HepG2 (cell line): Measurements from ENCODE around the gene HDAC4. TPM values are rescaled to one million over a fixed set of nuclear protein-coding genes. Genes with fewer than 3 reads are reported as not detected.

ENCODE experiments used
- ATAC-seq: fragments of 200-7000 bp; cut with Tn5 transposase; 3 replicates; pipeline ENCODE4 v1.9.1; 2020; ENCODE audit warnings: mild to moderate bottlenecking, moderate library complexity
- BruUV-seq: library from RNA; stranded (reverse); fragments of 400-500 nt; replicated peaks from 2 replicates; lab custom pipeline; 2021; lab: Mats Ljungman, UMichigan
- CTCF ChIA-PET: fragments of 300-600 bp; formaldehyde crosslinking; extraction: SDS; loops from one replicate; lab custom pipeline; 2021; ENCODE audit warnings: low total read pairs, inconsistent platforms, low intra/inter-chr PET ratio; lab: Yijun Ruan, JAX
- POLR2A ChIA-PET: fragments of 350-600 bp; sonication (Branson Sonifier 250); formaldehyde crosslinking; loops from one replicate; lab custom pipeline; 2020; ENCODE audit warnings: antibody characterized with exemption, inconsistent platforms; lab: Yijun Ruan, JAX
- DNase-seq: peaks from one replicate; pipeline ENCODE4 v3.0.0-alpha.2; 2015; ENCODE audit warnings: low spot score
- FAIRE-seq: peaks from 3 replicates; lab custom pipeline; 2011; peaks lifted over from hg19 to GRCh38; lab: Jason Lieb, UNC
- H2AFZ ChIP-seq: one replicate; pipeline ENCODE4 v1.6.1; 2011; ENCODE audit warnings: low read length, inconsistent platforms
- H3K27ac ChIP-seq: fragments of 300-600 bp; 3 replicates; pipeline ENCODE4 v1.8.0; 2011; ENCODE audit warnings: mixed run types, mild to moderate bottlenecking, mixed read lengths, low read length, inconsistent platforms; ENCODE audit not compliant: insufficient read depth; ENCODE audit errors: extremely low read length
- H3K27me3 ChIP-seq, 2 experiments: fragments of 200-600 bp in 1 of 2; 2 replicates in 1 of 2; 3 replicates in 1 of 2; pipeline versions ENCODE4 v1.6.0 to v1.8.0; 2011; ENCODE audit warnings: low read length in 2 of 2, mild to moderate bottlenecking in 2 of 2, moderate library complexity in 2 of 2, inconsistent platforms in 1 of 2; ENCODE audit not compliant: insufficient read depth in 2 of 2, control insufficient read depth in 1 of 2
- H3K36me3 ChIP-seq, 2 experiments: fragments of 200-600 bp in 1 of 2; replicated peaks in 1 of 2; 2 replicates in 1 of 2; 3 replicates in 1 of 2; pipeline versions ENCODE4 v1.5.1 to v1.8.0; 2011; ENCODE audit warnings: low read length in 2 of 2, inconsistent platforms in 1 of 2; ENCODE audit not compliant: insufficient read depth in 2 of 2, control insufficient read depth in 1 of 2
- H3K4me1 ChIP-seq: 2 replicates; pipeline ENCODE4 v1.5.1; 2012; ENCODE audit warnings: low read length, inconsistent platforms; ENCODE audit not compliant: insufficient read depth
- H3K4me2 ChIP-seq: 2 replicates; pipeline ENCODE4 v1.6.0; 2011; ENCODE audit warnings: low read depth, low read length, inconsistent platforms
- H3K4me3 ChIP-seq, 3 experiments: fragments of 200-600 bp in 1 of 3; sonication (generic), shearing (Covaris generic) in 1 of 3; replicated peaks in 1 of 3; 2 replicates each; pipeline ENCODE4 v1.5.1; 2011 to 2016; ENCODE audit warnings: low read length in 3 of 3, inconsistent platforms in 2 of 3, low read depth in 2 of 3, mild to moderate bottlenecking in 2 of 3, control low read depth in 1 of 3, mixed read lengths in 1 of 3; ENCODE audit not compliant: insufficient read depth in 1 of 3
- H3K79me2 ChIP-seq: one replicate; pipeline ENCODE4 v1.6.1; 2011; ENCODE audit warnings: low read length, inconsistent platforms; ENCODE audit not compliant: insufficient read depth
- H3K9ac ChIP-seq: 2 replicates; pipeline ENCODE4 v1.6.0; 2011; ENCODE audit warnings: mild to moderate bottlenecking, low read depth, low read length, inconsistent platforms; ENCODE audit not compliant: insufficient read depth
- H3K9me3 ChIP-seq: 2 replicates; pipeline ENCODE4 v1.5.1; 2012; ENCODE audit warnings: mild to moderate bottlenecking, low read length
- H4K20me1 ChIP-seq: 2 replicates; pipeline ENCODE4 v1.6.0; 2011; ENCODE audit warnings: inconsistent platforms, mild to moderate bottlenecking, low read length, moderate library complexity; ENCODE audit not compliant: insufficient read depth
- CREM ChIP-seq, 2 experiments: sonication (generic) in 1 of 2; formaldehyde crosslinking in 1 of 2; IDR thresholded peaks; 2 replicates each; pipeline versions ENCODE4 v1.4.0 to v1.6.1; 2016 to 2020; ENCODE audit warnings: antibody characterized with exemption in 1 of 2, mild to moderate bottlenecking in 1 of 2, missing genetic modification reagents in 1 of 2
- FOXM1 ChIP-seq: sonication (generic); formaldehyde crosslinking; IDR thresholded peaks from 2 replicates; pipeline ENCODE4 v1.5.0; 2020; ENCODE audit warnings: missing genetic modification reagents
- FOXP1 ChIP-seq, 2 experiments: fragments of 450-650 bp in 1 of 2; IDR thresholded peaks; 2 replicates each; pipeline ENCODE4 v1.6.1; 2017 to 2018; ENCODE audit warnings: antibody characterized with exemption in 1 of 2
- GABPA ChIP-seq, 2 experiments: IDR thresholded peaks; 2 replicates each; pipeline ENCODE4 v1.6.1; 2011 to 2016; ENCODE audit warnings: low read depth in 2 of 2, low read length in 1 of 2, missing biosample characterization in 1 of 2, missing genetic modification characterization in 1 of 2
- GZF1 ChIP-seq: sonication (generic); formaldehyde crosslinking; IDR thresholded peaks from 2 replicates; pipeline ENCODE4 v1.5.1; 2020; ENCODE audit warnings: mild to moderate bottlenecking, missing genetic modification reagents
- HNF4A ChIP-seq: sonication (generic); formaldehyde crosslinking; IDR thresholded peaks from 2 replicates; pipeline ENCODE4 v1.4.0; 2020; ENCODE audit warnings: missing genetic modification reagents
- KAT2B ChIP-seq: fragments of 150-350 bp; IDR thresholded peaks from 2 replicates; pipeline ENCODE4 v1.6.1; 2014; ENCODE audit warnings: low read depth, low read length, borderline replicate concordance
- PRMT3 ChIP-seq: sonication (generic); formaldehyde crosslinking; IDR thresholded peaks from 2 replicates; pipeline ENCODE4 v1.8.1; 2022; ENCODE audit warnings: low read depth, mild to moderate bottlenecking, moderate library complexity, missing genetic modification reagents, borderline replicate concordance
- TAF1 ChIP-seq: sonication (generic); formaldehyde crosslinking; IDR thresholded peaks from 2 replicates; pipeline ENCODE4 v1.4.0; 2020; ENCODE audit warnings: missing genetic modification reagents
- TOPORS ChIP-seq: sonication (generic); formaldehyde crosslinking; IDR thresholded peaks from 2 replicates; pipeline ENCODE4 v1.8.0; 2023; ENCODE audit warnings: mild to moderate bottlenecking, missing genetic modification reagents
- ZFP36L1 ChIP-seq: sonication (generic); formaldehyde crosslinking; IDR thresholded peaks from 2 replicates; pipeline ENCODE4 v1.8.0; 2022; ENCODE audit warnings: mild to moderate bottlenecking, missing genetic modification reagents, moderate library complexity
- ZNF251 ChIP-seq: sonication (generic); formaldehyde crosslinking; IDR thresholded peaks from 2 replicates; pipeline ENCODE4 v1.9.0; 2021; ENCODE audit warnings: mild to moderate bottlenecking, missing genetic modification reagents
- ZNF260 ChIP-seq: sonication (generic); formaldehyde crosslinking; IDR thresholded peaks from 2 replicates; pipeline ENCODE4 v1.4.0; 2020; ENCODE audit warnings: missing genetic modification reagents, low read depth, mild to moderate bottlenecking, borderline replicate concordance
- WGBS: methylation state at CpG from one replicate; pipeline ENCODE4 v1.1.6; 2017; ENCODE audit warnings: low lambda C conversion rate; 5-methylcytosine and 5-hydroxymethylcytosine counted together
- in situ Hi-C: cut with HindIII; loops from 2 replicates; pipeline ENCODE4 v1.10.0; 2017; ENCODE audit warnings: low pct_unique_long_range_greater_than_20kb; ENCODE audit not compliant: extremely low pct_ligation_motif_present
- intact Hi-C: fragments of 100-400 bp; cut with micrococcal nuclease; formaldehyde crosslinking; loops from one replicate; pipeline ENCODE4 v1.10.0; 2022; ENCODE audit not compliant: unreplicated experiment
- polyA plus RNA-seq, 8 experiments: library from polyadenylated mRNA; depleted of rRNA in 3 of 8; stranded (reverse) in 7 of 8; unstranded in 1 of 8; fragments of >200 nt; fragmentation: Illumina TruSeq in 4 of 8; extraction: Trizol in 4 of 8; gene quantifications; 2 replicates each; pipeline versions ENCODE4 v1.2.1 to v1.2.3, GENCODE V29; 2011 to 2016; ENCODE audit warnings: low read depth in 4 of 8, missing spikeins in 1 of 8, mixed read lengths in 1 of 8; ENCODE audit not compliant: insufficient read depth in 1 of 8
- total RNA-seq, 5 experiments: library from RNA; depleted of rRNA; stranded (reverse); fragments of >200 nt; fragmentation: Illumina TruSeq; extraction: Trizol; gene quantifications; 2 replicates each; pipeline ENCODE4 v1.2.3, GENCODE V29; 2016; ENCODE audit warnings: low read depth in 1 of 5
- TF ChIP-seq, protein P1 (sequence below): IDR thresholded peaks from 2 replicates; pipeline ENCODE4 v1.6.1; 2012; ENCODE audit warnings: inconsistent platforms
- TF ChIP-seq, protein P2 (sequence below): sonication (generic); formaldehyde crosslinking; IDR thresholded peaks from 2 replicates; pipeline ENCODE4 v1.4.0; 2020; ENCODE audit warnings: missing genetic modification reagents
- TF ChIP-seq, protein P3 (sequence below): sonication (generic); formaldehyde crosslinking; IDR thresholded peaks from 2 replicates; pipeline ENCODE4 v1.4.0; 2020; ENCODE audit warnings: mild to moderate bottlenecking, missing genetic modification reagents
- TF ChIP-seq, protein P4 (sequence below): sonication (generic); formaldehyde crosslinking; IDR thresholded peaks from 2 replicates; pipeline ENCODE4 v1.8.0; 2022; ENCODE audit warnings: mild to moderate bottlenecking, missing genetic modification reagents; ENCODE audit not compliant: insufficient replicate concordance
- TF ChIP-seq, protein P5 (sequence below): sonication (generic); formaldehyde crosslinking; IDR thresholded peaks from 2 replicates; pipeline ENCODE4 v1.8.0; 2022; ENCODE audit warnings: mild to moderate bottlenecking, missing genetic modification reagents, moderate library complexity

HDAC4 gene
- total and polyA plus RNA-seq, 2 of the 13 experiments (the other 11 are each of a cell fraction or from before 2014, with no cell fraction given): 10.1 to 11.5 TPM

DNA sequence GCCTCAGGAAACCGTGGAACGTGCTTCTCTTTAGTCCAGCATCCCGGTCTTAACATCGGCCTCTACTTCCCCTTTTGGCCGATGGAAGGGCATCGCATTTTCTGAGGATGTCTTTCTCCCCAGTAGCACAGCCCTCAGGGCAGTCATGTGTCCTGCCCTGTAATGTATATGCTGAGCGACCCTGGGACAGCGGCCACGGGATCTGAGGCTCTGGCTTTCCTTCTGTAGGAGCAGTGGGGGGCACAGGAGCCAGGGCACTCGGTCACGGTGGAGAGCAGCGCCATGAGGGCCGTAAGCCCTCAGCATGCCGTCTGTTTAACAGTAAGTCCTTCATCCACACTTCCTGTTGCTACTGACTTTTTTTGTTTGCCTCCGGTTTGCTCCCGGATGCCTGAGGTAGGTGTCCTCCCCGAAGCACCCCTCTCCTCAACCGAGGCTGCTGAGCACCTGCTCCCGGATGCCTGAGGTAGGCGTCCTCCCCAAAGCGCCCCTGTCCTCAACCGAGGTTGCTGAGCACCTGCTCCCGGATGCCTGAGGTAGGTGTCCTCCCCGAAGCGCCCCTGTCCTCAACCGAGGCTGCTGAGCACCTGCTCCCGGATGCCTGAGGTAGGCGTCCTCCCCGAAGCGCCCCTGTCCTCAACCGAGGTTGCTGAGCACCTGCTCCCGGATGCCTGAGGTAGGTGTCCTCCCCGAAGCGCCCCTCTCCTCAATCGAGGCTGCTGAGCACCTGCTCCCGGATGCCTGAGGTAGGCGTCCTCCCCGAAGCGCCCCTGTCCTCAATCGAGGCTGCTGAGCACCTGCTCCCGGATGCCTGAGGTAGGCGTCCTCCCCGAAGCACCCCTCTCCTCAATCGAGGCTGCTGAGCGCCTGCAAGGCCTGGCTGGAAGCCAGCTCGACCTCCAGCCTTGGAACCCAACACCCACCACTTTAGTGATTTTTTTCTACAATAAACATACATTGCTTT is 169.3 kb downstream of the HDAC4 start:
- peaks cover 3% of the 10 kb centered on the region for H3K79me2 ChIP-seq
- no peaks in the 10 kb centered on the region for H3K36me3 ChIP-seq
- no peak overlapping the region for H3K4me2 ChIP-seq
- ChIA-PET POLR2A (no interaction called here), CTCF (no interaction called here)
- intact Hi-C loops (no loop called here), in situ Hi-C loops (no loop called here)
- FAIRE-seq (no peak), DNase-seq (no peak), ATAC-seq (no peak)
- H3K27ac ChIP-seq: no peak overlapping the region
- H2AFZ ChIP-seq: no peak overlapping the region
- H3K27me3 ChIP-seq: no peaks in the 10 kb centered on the region
- no peaks in the 10 kb centered on the region for H3K9me3 ChIP-seq
- 92% methylated on average over 31 of the region's 46 CpGs for whole genome bisulfite sequencing
- no peak overlapping the region for H3K4me3 ChIP-seq
- H4K20me1 ChIP-seq: no peaks in the 10 kb centered on the region; the same call in 1 of the 2 replicates
- no peak overlapping the region for H3K9ac ChIP-seq
- H3K4me1 ChIP-seq: no peaks in the 10 kb centered on the region
- no TSS peak for BruUV-seq
- TF ChIP-seq ZNF260 (CRISPR knock-in tag) (no peak), ZNF251 (CRISPR knock-in tag) (no peak), ZFP36L1 (CRISPR knock-in tag) (no peak), FOXP1 (IDR thresholded peaks at IDR 0.05) (no peak), FOXP1 (CRISPR knock-in tag; IDR thresholded peaks at IDR 0.05) (no peak), FOXM1 (CRISPR knock-in tag) (no peak), TOPORS (CRISPR knock-in tag) (no peak), GABPA (IDR thresholded peaks at IDR 0.05; ENCODE audit: low read depth, low read length) (no peak), GABPA (CRISPR knock-in tag; IDR thresholded peaks at IDR 0.05; ENCODE audit: low read depth) (no peak), GZF1 (no peak), HNF4A (CRISPR knock-in tag) (no peak), TAF1 (CRISPR knock-in tag) (no peak), CREM (IDR thresholded peaks at IDR 0.05) (no peak), CREM (CRISPR knock-in tag; IDR thresholded peaks at IDR 0.05) (no peak), KAT2B (no peak), PRMT3 (no peak)
- TF ChIP-seq, protein P1, sequence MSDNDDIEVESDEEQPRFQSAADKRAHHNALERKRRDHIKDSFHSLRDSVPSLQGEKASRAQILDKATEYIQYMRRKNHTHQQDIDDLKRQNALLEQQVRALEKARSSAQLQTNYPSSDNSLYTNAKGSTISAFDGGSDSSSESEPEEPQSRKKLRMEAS: no peak
- TF ChIP-seq, protein P2, sequence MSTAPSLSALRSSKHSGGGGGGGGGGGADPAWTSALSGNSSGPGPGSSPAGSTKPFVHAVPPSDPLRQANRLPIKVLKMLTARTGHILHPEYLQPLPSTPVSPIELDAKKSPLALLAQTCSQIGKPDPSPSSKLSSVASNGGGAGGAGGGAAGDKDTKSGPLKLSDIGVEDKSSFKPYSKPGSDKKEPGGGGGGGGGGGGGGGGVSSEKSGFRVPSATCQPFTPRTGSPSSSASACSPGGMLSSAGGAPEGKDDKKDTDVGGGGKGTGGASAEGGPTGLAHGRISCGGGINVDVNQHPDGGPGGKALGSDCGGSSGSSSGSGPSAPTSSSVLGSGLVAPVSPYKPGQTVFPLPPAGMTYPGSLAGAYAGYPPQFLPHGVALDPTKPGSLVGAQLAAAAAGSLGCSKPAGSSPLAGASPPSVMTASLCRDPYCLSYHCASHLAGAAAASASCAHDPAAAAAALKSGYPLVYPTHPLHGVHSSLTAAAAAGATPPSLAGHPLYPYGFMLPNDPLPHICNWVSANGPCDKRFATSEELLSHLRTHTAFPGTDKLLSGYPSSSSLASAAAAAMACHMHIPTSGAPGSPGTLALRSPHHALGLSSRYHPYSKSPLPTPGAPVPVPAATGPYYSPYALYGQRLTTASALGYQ: no peak
- TF ChIP-seq, protein P3, sequence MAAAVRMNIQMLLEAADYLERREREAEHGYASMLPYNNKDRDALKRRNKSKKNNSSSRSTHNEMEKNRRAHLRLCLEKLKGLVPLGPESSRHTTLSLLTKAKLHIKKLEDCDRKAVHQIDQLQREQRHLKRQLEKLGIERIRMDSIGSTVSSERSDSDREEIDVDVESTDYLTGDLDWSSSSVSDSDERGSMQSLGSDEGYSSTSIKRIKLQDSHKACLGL (CRISPR knock-in tag): no peak
- TF ChIP-seq, protein P4, sequence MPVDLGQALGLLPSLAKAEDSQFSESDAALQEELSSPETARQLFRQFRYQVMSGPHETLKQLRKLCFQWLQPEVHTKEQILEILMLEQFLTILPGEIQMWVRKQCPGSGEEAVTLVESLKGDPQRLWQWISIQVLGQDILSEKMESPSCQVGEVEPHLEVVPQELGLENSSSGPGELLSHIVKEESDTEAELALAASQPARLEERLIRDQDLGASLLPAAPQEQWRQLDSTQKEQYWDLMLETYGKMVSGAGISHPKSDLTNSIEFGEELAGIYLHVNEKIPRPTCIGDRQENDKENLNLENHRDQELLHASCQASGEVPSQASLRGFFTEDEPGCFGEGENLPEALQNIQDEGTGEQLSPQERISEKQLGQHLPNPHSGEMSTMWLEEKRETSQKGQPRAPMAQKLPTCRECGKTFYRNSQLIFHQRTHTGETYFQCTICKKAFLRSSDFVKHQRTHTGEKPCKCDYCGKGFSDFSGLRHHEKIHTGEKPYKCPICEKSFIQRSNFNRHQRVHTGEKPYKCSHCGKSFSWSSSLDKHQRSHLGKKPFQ (CRISPR knock-in tag): no peak
- TF ChIP-seq, protein P5, sequence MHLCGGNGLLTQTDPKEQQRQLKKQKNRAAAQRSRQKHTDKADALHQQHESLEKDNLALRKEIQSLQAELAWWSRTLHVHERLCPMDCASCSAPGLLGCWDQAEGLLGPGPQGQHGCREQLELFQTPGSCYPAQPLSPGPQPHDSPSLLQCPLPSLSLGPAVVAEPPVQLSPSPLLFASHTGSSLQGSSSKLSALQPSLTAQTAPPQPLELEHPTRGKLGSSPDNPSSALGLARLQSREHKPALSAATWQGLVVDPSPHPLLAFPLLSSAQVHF (CRISPR knock-in tag): no peak
